ENCODE data around the gene FDCSP. TPM values are rescaled to one million over a fixed set of nuclear protein-coding genes. Genes with fewer than 3 reads are reported as not detected.

FDCSP gene
- total and polyA plus RNA-seq, 2 donors (not counting 3 experiments of a cell fraction or from before 2014, with no cell fraction given): not detected

- BruUV-seq (replicated peaks): no TSS peak
- FAIRE-seq: no peak
- Histone ChIP-seq H3K27me3 (ENCODE audit: control insufficient read depth in 2 of 2, insufficient read depth in 2 of 2, low read length in 2 of 2) (peaks cover 0 to 1% of the 10 kb centered on the region in 2 experiments), H3K9me1 (replicated peaks; ENCODE audit: control insufficient read depth, extremely low read depth, insufficient read depth, low read length) (no peaks in the 10 kb centered on the region), H3K27ac (ENCODE audit: insufficient read depth, low read depth, low read length) (no peak within 1 kb of the TSS), H4K20me1 (replicated peaks; ENCODE audit: control insufficient read depth, extremely low read depth, insufficient read depth, low read length) (no peaks in the 10 kb centered on the region), H3K9me3 (replicated peaks; ENCODE audit: control insufficient read depth, insufficient read depth, low read length) (no peaks in the 10 kb centered on the region), H3K79me2 (ENCODE audit: control insufficient read depth, insufficient read depth, low read length) (no peaks in the 10 kb centered on the region), H3K4me2 (ENCODE audit: insufficient read depth, low read length) (no peak within 1 kb of the TSS), H3K4me1 (ENCODE audit: control insufficient read depth, extremely low read depth, insufficient read depth, low read length) (no peaks in the 10 kb centered on the region), H3K4me3 (replicated peaks in 1 of 3; ENCODE audit: insufficient read depth in 1 of 3, low read depth in 1 of 3, low read length in 3 of 3) (no peak within 1 kb of the TSS), H3K9ac (replicated peaks; ENCODE audit: extremely low read depth, insufficient read depth, low read length) (no peak within 1 kb of the TSS), H2AFZ (ENCODE audit: low read depth, low read length) (no peak within 1 kb of the TSS), H3K36me3 (ENCODE audit: control insufficient read depth in 2 of 2, extremely low read depth in 1 of 2, insufficient read depth in 2 of 2, low read length in 2 of 2) (no peaks in the 10 kb centered on the region)
- intact Hi-C loops (cut with micrococcal nuclease): no loop called here
- POLR2A ChIA-PET: no interaction called here
- dilution Hi-C loops (cut with MboI; ENCODE audit: extremely low pct_ligation_motif_present, low sequenced_read_pairs): no loop called here
- no peak for DNase-seq (ENCODE audit: low read depth, low spot score)
- CTCF ChIA-PET: interaction anchor here (3.6 kb wide), 1 partner anchor 11 kb away, joined by 36 read pairs; no protein-coding TSS in a partner anchor
- TF ChIP-seq EZH2 (IDR thresholded peaks at IDR 0.05; ENCODE audit: borderline replicate concordance, low read depth, low read length, severe bottlenecking): no peak
- TF ChIP-seq POLR2A (IDR thresholded peaks at IDR 0.05; ENCODE audit: low read depth, low read length): no peak
- TF ChIP-seq, protein P1, sequence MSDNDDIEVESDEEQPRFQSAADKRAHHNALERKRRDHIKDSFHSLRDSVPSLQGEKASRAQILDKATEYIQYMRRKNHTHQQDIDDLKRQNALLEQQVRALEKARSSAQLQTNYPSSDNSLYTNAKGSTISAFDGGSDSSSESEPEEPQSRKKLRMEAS (IDR thresholded peaks at IDR 0.05; ENCODE audit: insufficient read depth, insufficient read length): no peak
- TF ChIP-seq MYC (IDR thresholded peaks at IDR 0.05; ENCODE audit: low read depth, low read length): no peak
- TF ChIP-seq CTCF (IDR thresholded peaks at IDR 0.05; ENCODE audit: extremely low read depth in 1 of 2, insufficient read depth in 1 of 2, low read depth in 1 of 2, low read length in 2 of 2): no peak
- TF ChIP-seq FOS (IDR thresholded peaks at IDR 0.05; ENCODE audit: borderline replicate concordance, insufficient read depth, low read length): no peak
- no peak for TF ChIP-seq GATA2 (IDR thresholded peaks at IDR 0.05; ENCODE audit: insufficient read depth, insufficient read length, low read depth, low read length)
- TF ChIP-seq JUN (IDR thresholded peaks at IDR 0.05; ENCODE audit: borderline replicate concordance, insufficient read depth, insufficient read length, low read depth): no peak
- TF ChIP-seq POLR2AphosphoS5 (IDR thresholded peaks at IDR 0.05; ENCODE audit: insufficient read depth, low read depth, low read length): no peak
Observed at GRCh38 chr4:70195425-70195824, 30.5 kb upstream of the FDCSP start, which contains the start of gene ODAM. Gene ODAM (plus strand): TSS chr4:70195725. CDS start chr4:70196544, 819 bp downstream.
